Lower lobe of right lung (tissue), 2 donors: Measurements from ENCODE around the gene SNRK. TPM values are rescaled to one million over a fixed set of nuclear protein-coding genes. Genes with fewer than 3 reads are reported as not detected.
A peak's percentile ranks its signal among the peaks of the same experiment; 100 is the strongest.

Experiments used
- ATAC-seq, 2 donors: fragments of 200-7000 bp; cut with Tn5 transposase; one replicate each; pipeline ENCODE4 v1.9.1; 2020 to 2022; ENCODE audit warnings: mild to moderate bottlenecking in 2 of 2, moderate library complexity in 2 of 2
- DNase-seq: peaks from one replicate; pipeline ENCODE4 v3.0.0-alpha.2; 2020
- H3K27ac ChIP-seq: fragments of 200-600 bp; one replicate; pipeline ENCODE4 v1.8.0; 2022
- H3K27me3 ChIP-seq: fragments of 200-600 bp; one replicate; pipeline ENCODE4 v1.8.0; 2022; ENCODE audit warnings: low read depth
- H3K36me3 ChIP-seq: fragments of 200-600 bp; one replicate; pipeline ENCODE4 v1.8.0; 2022; ENCODE audit warnings: mild to moderate bottlenecking
- H3K4me1 ChIP-seq: fragments of 200-600 bp; one replicate; pipeline ENCODE4 v1.8.0; 2022
- H3K4me3 ChIP-seq: fragments of 200-600 bp; one replicate; pipeline ENCODE4 v1.8.0; 2022; ENCODE audit warnings: mild to moderate bottlenecking
- H3K9me3 ChIP-seq: fragments of 200-600 bp; one replicate; pipeline ENCODE4 v1.8.0; 2022
- intact Hi-C: fragments of 100-400 bp; cut with DNase I; formaldehyde crosslinking; loops from one replicate; pipeline ENCODE4 v1.11.0; 2022
- total RNA-seq: library from RNA; stranded (reverse); fragmentation: NEBNext Ultra II Directional; extraction: Animal tissue kit (Norgen Biotek cat#: 25700); gene quantifications from one replicate; pipeline ENCODE4 v1.2.1, GENCODE V29; 2021
- TF ChIP-seq, protein P1 (sequence below): fragments of 200-600 bp; IDR thresholded peaks from one replicate; pipeline ENCODE4 v1.8.0; 2022; ENCODE audit warnings: antibody characterized with exemption, mild to moderate bottlenecking
- donor health status: DM: no; HTN: yes; CAD: no; lungs with severe emphysema.

The SNRK gene
- total RNA-seq, 1 donor from 2014 or later, result 55.1 TPM

DNA sequence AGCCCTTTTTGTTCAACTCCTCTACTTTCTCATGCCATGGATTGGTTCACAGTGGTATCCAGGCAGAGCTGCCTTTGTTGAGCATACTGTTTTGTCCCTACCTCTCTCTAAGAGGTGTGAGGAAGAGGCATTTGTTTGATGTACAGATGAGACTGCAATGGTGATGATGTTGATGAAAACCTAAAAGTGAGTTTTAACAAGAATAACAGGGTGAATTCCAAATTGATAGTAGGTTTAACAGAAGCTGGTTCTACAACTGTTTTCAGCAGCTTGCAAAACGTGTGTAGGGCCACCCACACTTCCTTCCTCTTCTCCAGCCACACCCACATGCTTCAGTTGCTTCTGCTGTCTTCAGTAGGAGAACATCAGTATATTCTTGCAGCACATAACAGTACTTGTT lies 10.2 kb downstream of the SNRK start:
- intact Hi-C loops, result no loop called here

DNA sequence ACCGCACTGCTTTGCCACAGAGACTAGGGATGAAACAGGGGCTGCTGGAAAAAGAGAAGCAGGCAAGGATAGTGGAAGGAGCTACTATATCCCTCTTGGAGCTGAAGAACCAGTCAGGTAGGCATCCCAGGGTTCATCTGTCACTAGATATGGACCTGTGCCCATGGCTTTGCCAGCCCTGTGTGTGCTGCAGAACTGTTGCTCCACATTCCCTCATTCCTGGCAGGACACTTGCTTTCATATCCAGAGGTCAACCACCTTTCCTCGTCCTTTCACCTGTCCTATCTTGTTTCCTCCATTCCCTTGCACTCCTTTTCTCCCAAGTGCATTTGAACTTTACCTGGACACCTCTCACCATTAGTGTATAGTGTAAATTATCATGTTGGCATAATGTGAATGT lies 12.0 kb downstream of the SNRK start:
- Histone ChIP-seq H3K27ac (no peak overlapping the region), H3K4me1 (peaks cover 76% of the 10 kb centered on the region), H3K9me3 (no peaks in the 10 kb centered on the region), H3K36me3 (peaks cover 12% of the 10 kb centered on the region), H3K27me3 (no peaks in the 10 kb centered on the region), H3K4me3 (no peak overlapping the region)
- ATAC-seq (peak in 1 of 2 donors; percentile 39), DNase-seq (no peak)
- TF ChIP-seq, protein P1, sequence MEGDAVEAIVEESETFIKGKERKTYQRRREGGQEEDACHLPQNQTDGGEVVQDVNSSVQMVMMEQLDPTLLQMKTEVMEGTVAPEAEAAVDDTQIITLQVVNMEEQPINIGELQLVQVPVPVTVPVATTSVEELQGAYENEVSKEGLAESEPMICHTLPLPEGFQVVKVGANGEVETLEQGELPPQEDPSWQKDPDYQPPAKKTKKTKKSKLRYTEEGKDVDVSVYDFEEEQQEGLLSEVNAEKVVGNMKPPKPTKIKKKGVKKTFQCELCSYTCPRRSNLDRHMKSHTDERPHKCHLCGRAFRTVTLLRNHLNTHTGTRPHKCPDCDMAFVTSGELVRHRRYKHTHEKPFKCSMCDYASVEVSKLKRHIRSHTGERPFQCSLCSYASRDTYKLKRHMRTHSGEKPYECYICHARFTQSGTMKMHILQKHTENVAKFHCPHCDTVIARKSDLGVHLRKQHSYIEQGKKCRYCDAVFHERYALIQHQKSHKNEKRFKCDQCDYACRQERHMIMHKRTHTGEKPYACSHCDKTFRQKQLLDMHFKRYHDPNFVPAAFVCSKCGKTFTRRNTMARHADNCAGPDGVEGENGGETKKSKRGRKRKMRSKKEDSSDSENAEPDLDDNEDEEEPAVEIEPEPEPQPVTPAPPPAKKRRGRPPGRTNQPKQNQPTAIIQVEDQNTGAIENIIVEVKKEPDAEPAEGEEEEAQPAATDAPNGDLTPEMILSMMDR, result no peak
- intact Hi-C loops, result no loop called here

More for the DNA sequence above, 10.2 kb downstream of the SNRK start:
- H3K9me3 ChIP-seq, result no peaks in the 10 kb centered on the region
- H3K36me3 ChIP-seq, result peaks cover 12% of the 10 kb centered on the region
- H3K27me3 ChIP-seq, result no peaks in the 10 kb centered on the region
- H3K4me1 ChIP-seq, result peaks cover 86% of the 10 kb centered on the region
- TF ChIP-seq, protein P1, result no peak
- ATAC-seq (peak; percentile 80 to 85), DNase-seq (peak; percentile 64)
- peak overlapping the region; percentile 2 for H3K4me3 ChIP-seq
- H3K27ac ChIP-seq, result no peak overlapping the region

DNA sequence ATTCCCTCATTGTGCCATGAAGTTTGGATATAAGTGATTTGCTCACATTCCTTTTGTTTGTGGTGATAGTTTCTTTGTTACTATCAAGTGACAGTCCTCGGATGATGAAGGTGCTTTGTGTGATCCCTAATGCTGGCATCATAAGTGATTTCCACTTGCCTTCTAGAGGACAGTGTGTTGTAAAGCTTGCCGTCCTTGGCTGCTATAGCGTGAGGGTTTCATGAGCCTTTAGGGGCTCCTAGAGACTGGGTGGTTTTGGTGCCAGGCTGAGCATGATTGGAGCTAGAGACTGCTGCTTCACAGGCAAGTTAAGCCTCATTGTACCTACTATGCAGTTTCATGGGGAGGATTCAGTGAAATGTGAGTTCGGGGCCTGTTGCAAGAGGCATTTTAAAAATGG lies 12.4 kb downstream of the SNRK start:
- DNase-seq (no peak), ATAC-seq (no peak)
- intact Hi-C loops, result no loop called here
- Histone ChIP-seq H3K27me3 (no peaks in the 10 kb centered on the region), H3K9me3 (no peaks in the 10 kb centered on the region), H3K27ac (no peak overlapping the region), H3K36me3 (peaks cover 17% of the 10 kb centered on the region), H3K4me3 (no peak overlapping the region), H3K4me1 (peaks cover 72% of the 10 kb centered on the region)
- TF ChIP-seq, protein P1, result no peak

DNA sequence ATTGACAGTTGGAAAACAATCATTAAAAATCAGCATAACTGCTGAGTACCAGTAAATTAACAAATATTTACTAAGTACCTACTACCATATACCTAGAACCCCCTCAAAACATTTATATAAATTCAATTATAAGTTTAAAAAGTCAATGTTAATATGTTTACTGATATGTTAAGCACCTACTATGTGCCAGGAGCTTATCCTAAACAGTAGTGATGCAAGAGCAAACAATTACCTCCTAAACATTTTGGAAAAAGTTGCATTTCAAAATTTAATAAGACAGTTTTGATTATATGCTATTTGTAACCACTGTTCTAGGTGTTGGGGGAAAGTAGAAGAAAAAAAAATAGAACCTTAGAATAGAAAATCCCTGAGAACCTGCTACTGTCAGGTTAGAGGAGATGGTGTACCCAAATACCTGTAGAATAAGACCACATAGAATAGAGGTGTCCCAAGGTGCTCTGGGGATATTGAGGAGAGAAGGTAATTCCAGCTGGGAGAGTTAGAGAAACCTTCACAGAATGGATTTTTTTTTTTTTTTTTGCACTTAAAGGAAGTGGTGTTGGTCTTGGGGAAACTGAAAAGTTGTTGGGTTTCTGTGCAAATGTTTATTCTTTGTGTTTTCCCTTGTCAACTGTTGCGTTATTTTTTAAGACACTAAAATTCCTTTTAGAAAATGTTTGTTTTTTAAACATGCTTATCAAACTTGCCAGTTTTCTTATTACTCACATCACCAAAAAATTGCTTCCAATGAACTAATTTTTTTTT lies 16.0 kb downstream of the SNRK start:
- Histone ChIP-seq H3K4me1 (peaks cover 45% of the 10 kb centered on the region), H3K36me3 (peaks cover 29% of the 10 kb centered on the region), H3K27ac (no peak overlapping the region), H3K27me3 (no peaks in the 10 kb centered on the region), H3K9me3 (no peaks in the 10 kb centered on the region), H3K4me3 (no peak overlapping the region)
- DNase-seq, result no peak
- TF ChIP-seq, protein P1, result no peak
- no peak for ATAC-seq
- intact Hi-C loops, result no loop called here

DNA sequence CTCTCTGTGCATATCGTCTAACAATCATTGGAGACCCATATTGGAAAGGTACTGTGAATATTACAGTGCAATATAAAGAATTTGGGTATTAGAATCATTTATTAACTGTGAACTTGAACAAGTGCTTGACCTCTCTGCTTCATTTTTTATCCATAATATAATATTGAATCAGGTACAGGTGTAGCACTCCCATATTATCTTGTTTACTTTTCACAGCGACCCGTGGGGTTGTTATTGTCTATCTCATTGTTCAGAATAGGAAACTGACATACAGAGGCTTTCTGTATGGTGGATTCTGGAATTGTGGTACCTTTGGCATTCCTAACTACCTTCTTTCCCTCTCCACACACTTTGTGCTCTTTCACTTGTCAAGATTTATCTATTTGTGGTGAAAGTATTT lies 17.8 kb downstream of the SNRK start:
- Histone ChIP-seq H3K4me1 (peaks cover 26% of the 10 kb centered on the region), H3K4me3 (no peak overlapping the region), H3K9me3 (no peaks in the 10 kb centered on the region), H3K36me3 (peaks cover 41% of the 10 kb centered on the region), H3K27ac (no peak overlapping the region), H3K27me3 (no peaks in the 10 kb centered on the region)
- TF ChIP-seq, protein P1, result no peak
- intact Hi-C loops, result no loop called here
- DNase-seq (no peak), ATAC-seq (no peak)
